Endothelial cell of umbilical vein (primary cell): ENCODE data around the gene MUL1. TPM values are rescaled to one million over a fixed set of nuclear protein-coding genes. Genes with fewer than 3 reads are reported as not detected.

ENCODE experiments used
- BruUV-seq: library from RNA; stranded (reverse); fragments of 400-500 nt; replicated peaks from 2 replicates; lab custom pipeline; 2021; lab: Mats Ljungman, UMichigan
- CTCF ChIA-PET: fragments of 300-600, 350-600 bp; sonication (Branson Sonifier 250); formaldehyde crosslinking; loops from one replicate; lab custom pipeline; 2021; ENCODE audit warnings: antibody characterized with exemption, inconsistent platforms; lab: Charles Lee
- POLR2A ChIA-PET: fragments of 300-600, 350-600 bp; sonication (Branson Sonifier 250); formaldehyde crosslinking; loops from one replicate; lab custom pipeline; 2021; ENCODE audit warnings: antibody characterized with exemption, inconsistent platforms; lab: Charles Lee
- DNase-seq: peaks from one replicate; pipeline ENCODE4 v3.0.0-alpha.2; 2011; ENCODE audit warnings: low read depth, low spot score
- FAIRE-seq: peaks from 2 replicates; lab custom pipeline; 2011; peaks lifted over from hg19 to GRCh38; lab: Jason Lieb, UNC
- H2AFZ ChIP-seq: 2 replicates; pipeline ENCODE4 v1.6.0; 2012; ENCODE audit warnings: low read depth, low read length, control low read depth, inconsistent platforms
- H3K27ac ChIP-seq: 2 replicates; pipeline ENCODE4 v1.5.1; 2011; ENCODE audit warnings: low read depth, mild to moderate bottlenecking, control low read depth, low read length, moderate library complexity; ENCODE audit not compliant: insufficient read depth
- H3K27me3 ChIP-seq, 2 experiments: 2 replicates each; pipeline versions ENCODE4 v1.6.0 to v1.6.1; 2011; ENCODE audit warnings: low read length in 2 of 2, mixed read lengths in 1 of 2; ENCODE audit not compliant: control insufficient read depth in 2 of 2, insufficient read depth in 2 of 2
- H3K36me3 ChIP-seq, 2 experiments: 2 replicates in 1 of 2; 3 replicates in 1 of 2; pipeline ENCODE4 v1.5.1; 2011; ENCODE audit warnings: low read length in 2 of 2, mild to moderate bottlenecking in 1 of 2, moderate library complexity in 1 of 2; ENCODE audit not compliant: control insufficient read depth in 2 of 2, insufficient read depth in 2 of 2; ENCODE audit errors: extremely low read depth in 1 of 2
- H3K4me1 ChIP-seq: 3 replicates; pipeline ENCODE4 v1.5.1; 2011; ENCODE audit warnings: mild to moderate bottlenecking, low read length; ENCODE audit not compliant: control insufficient read depth, insufficient read depth; ENCODE audit errors: extremely low read depth
- H3K4me2 ChIP-seq: 2 replicates; pipeline ENCODE4 v1.6.1; 2011; ENCODE audit warnings: low read length, control low read depth, mixed read lengths; ENCODE audit not compliant: insufficient read depth
- H3K4me3 ChIP-seq, 3 experiments: fragments of 200-600 bp in 1 of 3; sonication (generic), shearing (Covaris generic) in 1 of 3; replicated peaks in 1 of 3; 2 replicates each; pipeline ENCODE4 v1.5.1; 2011 to 2016; ENCODE audit warnings: control low read depth in 3 of 3, low read length in 3 of 3, mild to moderate bottlenecking in 2 of 3, inconsistent platforms in 1 of 3, low read depth in 1 of 3, moderate library complexity in 1 of 3; ENCODE audit not compliant: insufficient read depth in 1 of 3
- H3K79me2 ChIP-seq: 2 replicates; pipeline ENCODE4 v1.6.0; 2012; ENCODE audit warnings: low read length, inconsistent platforms; ENCODE audit not compliant: control insufficient read depth, insufficient read depth
- H3K9ac ChIP-seq: replicated peaks from 2 replicates; pipeline ENCODE3; 2011; ENCODE audit warnings: low read length, control low read depth; ENCODE audit not compliant: insufficient read depth; ENCODE audit errors: extremely low read depth
- H3K9me1 ChIP-seq: replicated peaks from 3 replicates; pipeline ENCODE4 v1.6.0; 2011; ENCODE audit warnings: mild to moderate bottlenecking, low read length; ENCODE audit not compliant: control insufficient read depth, insufficient read depth; ENCODE audit errors: extremely low read depth
- H3K9me3 ChIP-seq: replicated peaks from 2 replicates; pipeline ENCODE4 v1.5.1; 2012; ENCODE audit warnings: low read length, inconsistent platforms; ENCODE audit not compliant: control insufficient read depth, insufficient read depth
- H4K20me1 ChIP-seq: replicated peaks from 2 replicates; pipeline ENCODE3; 2011; ENCODE audit warnings: mild to moderate bottlenecking, low read length; ENCODE audit not compliant: control insufficient read depth, insufficient read depth; ENCODE audit errors: extremely low read depth
- CTCF ChIP-seq, 2 donors: IDR thresholded peaks; 1 replicate in 1 of 2; 2 replicates in 1 of 2; pipeline ENCODE4 v1.5.1; 2011; ENCODE audit warnings: low read length in 2 of 2, mild to moderate bottlenecking in 2 of 2, moderate library complexity in 2 of 2, control low read depth in 1 of 2, inconsistent platforms in 1 of 2, low read depth in 1 of 2; ENCODE audit not compliant: insufficient read depth in 1 of 2; ENCODE audit errors: extremely low read depth in 1 of 2
- EZH2 ChIP-seq: IDR thresholded peaks from 2 replicates; pipeline ENCODE4 v1.6.1; 2012; ENCODE audit warnings: borderline replicate concordance, low read depth, mild to moderate bottlenecking, moderate library complexity, low read length, inconsistent platforms; ENCODE audit not compliant: severe bottlenecking
- FOS ChIP-seq: IDR thresholded peaks from 2 replicates; pipeline ENCODE4 v1.6.1; 2011; ENCODE audit warnings: mild to moderate bottlenecking, low read length, moderate library complexity, borderline replicate concordance; ENCODE audit not compliant: insufficient read depth
- GATA2 ChIP-seq: IDR thresholded peaks from 2 replicates; pipeline ENCODE4 v1.7.0; 2011; ENCODE audit warnings: low read depth, mild to moderate bottlenecking, moderate library complexity, mixed read lengths, low read length; ENCODE audit not compliant: insufficient read length, insufficient read depth
- JUN ChIP-seq: IDR thresholded peaks from 2 replicates; pipeline ENCODE4 v1.6.1; 2011; ENCODE audit warnings: borderline replicate concordance, low read depth; ENCODE audit not compliant: insufficient read length, insufficient read depth
- MYC ChIP-seq: IDR thresholded peaks from one replicate; pipeline ENCODE4 v1.6.1; 2011; ENCODE audit warnings: mild to moderate bottlenecking, low read depth, low read length
- POLR2A ChIP-seq: IDR thresholded peaks from 2 replicates; pipeline ENCODE4 v1.6.1; 2012; ENCODE audit warnings: low read depth, mild to moderate bottlenecking, control low read depth, low read length
- POLR2AphosphoS5 ChIP-seq: IDR thresholded peaks from 2 replicates; pipeline ENCODE4 v1.6.1; 2012; ENCODE audit warnings: low read depth, mild to moderate bottlenecking, control low read depth, low read length, moderate library complexity; ENCODE audit not compliant: insufficient read depth
- dilution Hi-C: fragments of 300-500 bp; cut with MboI; formaldehyde crosslinking; loops from one replicate; pipeline ENCODE4 v1.15.0; 2019; ENCODE audit warnings: low sequenced_read_pairs; ENCODE audit not compliant: extremely low pct_ligation_motif_present
- intact Hi-C: fragments of 100-400 bp; cut with micrococcal nuclease; formaldehyde crosslinking; loops from one replicate; pipeline ENCODE4 v1.10.0; 2022
- polyA plus RNA-seq, 4 experiments: library from polyadenylated mRNA; depleted of rRNA in 3 of 4; stranded (reverse) in 3 of 4; unstranded in 1 of 4; fragments of >200 nt; gene quantifications; 2 replicates each; pipeline versions ENCODE4 v1.2.1 to v1.2.3, GENCODE V29; 2011 to 2012; ENCODE audit warnings: missing spikeins in 1 of 4
- total RNA-seq: library from RNA; stranded (reverse); gene quantifications from 2 replicates; pipeline ENCODE4 v1.2.3, GENCODE V29; 2021
- TF ChIP-seq, protein P1 (sequence below): IDR thresholded peaks from 2 replicates; pipeline ENCODE4 v1.6.1; 2011; ENCODE audit not compliant: insufficient read depth, insufficient read length

MUL1 gene
- total and polyA plus RNA-seq, 2 donors (not counting 3 experiments of a cell fraction or from before 2014, with no cell fraction given): 28.3 to 29.5 TPM

DNA sequence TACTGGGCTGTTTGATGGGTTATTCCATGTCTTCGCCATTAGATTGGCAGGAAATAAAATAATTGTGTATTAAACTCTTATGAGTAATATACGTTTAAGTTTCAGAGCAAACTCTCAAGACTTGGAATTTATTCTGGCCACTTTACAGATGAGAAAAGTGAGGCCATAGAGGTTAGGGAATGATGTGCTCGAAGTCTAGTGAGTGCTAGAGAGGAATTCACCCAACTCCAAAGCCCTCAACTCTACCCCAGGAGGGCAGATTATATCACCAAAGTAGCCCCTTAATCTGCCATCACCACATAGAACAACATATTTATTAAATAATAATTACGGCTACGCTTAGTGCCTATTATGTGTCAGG is 440 bp upstream of the MUL1 start:
- FAIRE-seq: no peak
- H3K9ac ChIP-seq: peak overlapping the region; percentile 80
- ChIA-PET CTCF (interaction anchor here (1.0 to 1.8 kb wide), 2 partner anchors 14 to 67 kb away, joined by 3 to 9 read pairs; no protein-coding TSS in a partner anchor), POLR2A (no interaction called here)
- H3K4me1 ChIP-seq: peaks cover 11% of the 10 kb centered on the region
- peaks cover 0 to 3% of the 10 kb centered on the region in 2 experiments for H3K36me3 ChIP-seq
- H3K79me2 ChIP-seq: peaks cover 33% of the 10 kb centered on the region
- H3K4me2 ChIP-seq: peak overlapping the region; percentile 88
- TSS peak; percentile 96 for BruUV-seq
- dilution Hi-C loops: no loop called here
- no peaks in the 10 kb centered on the region for H4K20me1 ChIP-seq
- TF ChIP-seq, protein P1, sequence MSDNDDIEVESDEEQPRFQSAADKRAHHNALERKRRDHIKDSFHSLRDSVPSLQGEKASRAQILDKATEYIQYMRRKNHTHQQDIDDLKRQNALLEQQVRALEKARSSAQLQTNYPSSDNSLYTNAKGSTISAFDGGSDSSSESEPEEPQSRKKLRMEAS: no peak
- TF ChIP-seq POLR2A (no peak), CTCF (IDR thresholded peaks at IDR 0.05; ENCODE audit: extremely low read depth in 1 of 2, insufficient read depth in 1 of 2, low read depth in 1 of 2, low read length in 2 of 2) (no peak), EZH2 (no peak)
- no peak for DNase-seq
- H3K9me1 ChIP-seq: no peaks in the 10 kb centered on the region
- H3K27me3 ChIP-seq: peaks cover 2 to 3% of the 10 kb centered on the region in 2 experiments
- H2AFZ ChIP-seq: peak overlapping the region; percentile 99
- H3K4me3 ChIP-seq: peak overlapping the region; percentile 70 to 94 (median 94)
- H3K27ac ChIP-seq: peak overlapping the region; percentile 80
- intact Hi-C loops: loop anchor here (1.0 to 5.0 kb wide), 3 partner anchors 14 to 124 kb away; partner anchors contain the start of gene PINK1
- no peaks in the 10 kb centered on the region for H3K9me3 ChIP-seq

DNA sequence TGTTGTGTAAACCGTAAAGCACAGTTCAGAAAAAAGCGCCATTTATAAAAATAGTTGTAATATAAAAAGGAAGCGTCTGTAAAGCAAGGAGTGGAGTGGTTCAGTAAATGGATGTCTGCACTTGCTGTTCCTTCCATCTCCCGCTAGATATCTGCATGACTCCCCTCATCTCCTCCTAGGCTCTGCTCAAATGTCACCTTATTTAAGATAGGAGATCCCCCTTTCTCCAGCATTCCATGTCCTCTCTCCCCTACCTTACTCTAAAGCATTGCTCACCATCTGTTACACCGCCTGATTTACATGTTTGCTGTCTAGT is 745 bp downstream of the MUL1 start:
- Histone ChIP-seq H2AFZ (peak overlapping the region; percentile 99), H3K4me3 (peak overlapping the region; percentile 70 to 94 (median 94)), H3K36me3 (peaks cover 2 to 3% of the 10 kb centered on the region in 2 experiments), H3K27ac (peak overlapping the region; percentile 80), H3K4me1 (peaks cover 11% of the 10 kb centered on the region), H3K79me2 (peaks cover 33% of the 10 kb centered on the region), H4K20me1 (no peaks in the 10 kb centered on the region), H3K9ac (peak overlapping the region; percentile 80), H3K9me3 (no peaks in the 10 kb centered on the region), H3K4me2 (peak overlapping the region; percentile 88), H3K9me1 (no peaks in the 10 kb centered on the region), H3K27me3 (peaks cover 2 to 3% of the 10 kb centered on the region in 2 experiments)
- FAIRE-seq (no peak), DNase-seq (no peak)
- intact Hi-C loops (loop anchor here (5.0 kb wide), 1 partner anchor 125 kb away; the partner anchor contains the start of gene PINK1), dilution Hi-C loops (no loop called here)
- CTCF ChIA-PET: interaction anchor here (1.8 kb wide), 1 partner anchor 13 kb away, joined by 9 read pairs; no protein-coding TSS in a partner anchor
- TF ChIP-seq POLR2AphosphoS5: no peak
- TF ChIP-seq MYC: no peak
- TF ChIP-seq JUN: no peak
- TF ChIP-seq POLR2A: no peak
- TF ChIP-seq, protein P1: no peak
- no peak for TF ChIP-seq FOS
- no peak for TF ChIP-seq GATA2
- TF ChIP-seq EZH2: no peak
- TF ChIP-seq CTCF (IDR thresholded peaks at IDR 0.05; ENCODE audit: extremely low read depth in 1 of 2, insufficient read depth in 1 of 2, low read depth in 1 of 2, low read length in 2 of 2): no peak
- BruUV-seq: no TSS peak
- POLR2A ChIA-PET: no interaction called here
